ENCODE measurements around the gene WASHC4. TPM values are rescaled to one million over a fixed set of nuclear protein-coding genes. Genes with fewer than 3 reads are reported as not detected.
A peak's percentile ranks its signal among the peaks of the same experiment; 100 is the strongest.

The WASHC4 gene
- total RNA-seq, result 10 to 100 TPM; 37.1 to 59.0 (median 38.6) TPM

DNA sequence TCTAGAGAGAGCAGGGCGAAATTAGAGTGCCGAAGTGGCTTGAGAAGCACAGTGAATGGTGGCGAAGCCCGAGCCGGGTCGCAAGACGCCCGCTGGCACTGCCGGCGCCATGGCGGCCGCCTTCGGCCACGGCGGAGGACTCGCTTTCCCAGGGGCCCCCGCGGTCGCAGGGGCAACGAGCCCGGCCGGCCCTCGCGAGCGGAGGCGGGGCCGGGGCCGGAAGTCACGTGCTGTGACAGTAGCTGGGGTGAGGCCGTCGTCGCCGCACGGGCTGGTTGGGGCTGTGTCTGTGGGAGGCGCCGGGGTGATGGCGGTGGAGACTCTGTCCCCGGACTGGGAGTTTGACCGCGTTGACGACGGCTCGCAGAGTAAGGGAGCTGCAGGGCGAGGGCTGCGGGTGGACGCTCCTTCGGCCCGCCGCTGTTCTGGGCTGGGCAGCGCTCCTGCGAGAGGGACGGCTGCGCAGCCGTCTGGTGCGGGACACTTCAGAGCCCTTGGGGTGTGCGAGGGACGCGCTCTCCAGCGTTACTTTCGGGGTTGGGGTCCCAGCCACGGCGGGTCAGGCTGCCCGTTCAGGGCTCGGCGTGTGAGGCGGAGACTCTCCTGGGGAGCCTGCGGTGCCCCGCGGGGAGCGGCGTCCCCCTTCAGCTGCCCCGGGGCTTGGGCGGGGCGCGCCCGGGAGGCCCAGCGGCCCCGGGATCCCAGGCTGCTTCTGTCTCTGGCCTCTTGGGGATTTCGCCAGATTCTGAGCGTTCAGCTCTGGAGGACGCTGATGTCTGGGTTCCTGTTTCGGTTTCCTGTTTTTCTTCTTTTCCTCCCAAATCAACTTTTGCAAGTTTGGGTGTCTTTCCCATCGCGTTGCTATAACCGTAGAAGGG, at the start of gene WASHC4:
TSS of gene WASHC4 (plus strand) at position 238 of the 878 bp plus-strand sequence. CDS start at position 308, 70 bp downstream.
- intact Hi-C loops (cut with DNase I), result no loop called here
- H3K9me3 ChIP-seq, result no peaks in the 10 kb centered on the region
- H3K27ac ChIP-seq (replicated peaks in 1 of 4), result peak within 1 kb of the TSS; percentile 95 to 98 (median 96)
- no peaks in the 10 kb centered on the region for H3K27me3 ChIP-seq
- peaks cover 0 to 11% (median 5%) of the 10 kb centered on the region in 4 donors for H3K36me3 ChIP-seq
- peaks cover 17 to 44% (median 42%) of the 10 kb centered on the region in 4 donors for H3K4me1 ChIP-seq
- peak; percentile 97 for DNase-seq (ENCODE audit: extremely low spot score)
- WGBS, result 0% methylated on average over 38 of the region's 85 CpGs
- TF ChIP-seq POLR2A (IDR thresholded peaks at IDR 0.05; ENCODE audit: low read depth) (peak; percentile 85), EP300 (IDR thresholded peaks at IDR 0.05) (no peak), POLR2AphosphoS5 (IDR thresholded peaks at IDR 0.05) (peak; percentile 96 to 98)
- TF ChIP-seq, protein P1, sequence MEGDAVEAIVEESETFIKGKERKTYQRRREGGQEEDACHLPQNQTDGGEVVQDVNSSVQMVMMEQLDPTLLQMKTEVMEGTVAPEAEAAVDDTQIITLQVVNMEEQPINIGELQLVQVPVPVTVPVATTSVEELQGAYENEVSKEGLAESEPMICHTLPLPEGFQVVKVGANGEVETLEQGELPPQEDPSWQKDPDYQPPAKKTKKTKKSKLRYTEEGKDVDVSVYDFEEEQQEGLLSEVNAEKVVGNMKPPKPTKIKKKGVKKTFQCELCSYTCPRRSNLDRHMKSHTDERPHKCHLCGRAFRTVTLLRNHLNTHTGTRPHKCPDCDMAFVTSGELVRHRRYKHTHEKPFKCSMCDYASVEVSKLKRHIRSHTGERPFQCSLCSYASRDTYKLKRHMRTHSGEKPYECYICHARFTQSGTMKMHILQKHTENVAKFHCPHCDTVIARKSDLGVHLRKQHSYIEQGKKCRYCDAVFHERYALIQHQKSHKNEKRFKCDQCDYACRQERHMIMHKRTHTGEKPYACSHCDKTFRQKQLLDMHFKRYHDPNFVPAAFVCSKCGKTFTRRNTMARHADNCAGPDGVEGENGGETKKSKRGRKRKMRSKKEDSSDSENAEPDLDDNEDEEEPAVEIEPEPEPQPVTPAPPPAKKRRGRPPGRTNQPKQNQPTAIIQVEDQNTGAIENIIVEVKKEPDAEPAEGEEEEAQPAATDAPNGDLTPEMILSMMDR (IDR thresholded peaks at IDR 0.05), result peak in 2 of 3 experiments; percentile 4 to 11
- H3K4me3 ChIP-seq, result peak within 1 kb of the TSS; percentile 86 to 95 (median 88)

DNA sequence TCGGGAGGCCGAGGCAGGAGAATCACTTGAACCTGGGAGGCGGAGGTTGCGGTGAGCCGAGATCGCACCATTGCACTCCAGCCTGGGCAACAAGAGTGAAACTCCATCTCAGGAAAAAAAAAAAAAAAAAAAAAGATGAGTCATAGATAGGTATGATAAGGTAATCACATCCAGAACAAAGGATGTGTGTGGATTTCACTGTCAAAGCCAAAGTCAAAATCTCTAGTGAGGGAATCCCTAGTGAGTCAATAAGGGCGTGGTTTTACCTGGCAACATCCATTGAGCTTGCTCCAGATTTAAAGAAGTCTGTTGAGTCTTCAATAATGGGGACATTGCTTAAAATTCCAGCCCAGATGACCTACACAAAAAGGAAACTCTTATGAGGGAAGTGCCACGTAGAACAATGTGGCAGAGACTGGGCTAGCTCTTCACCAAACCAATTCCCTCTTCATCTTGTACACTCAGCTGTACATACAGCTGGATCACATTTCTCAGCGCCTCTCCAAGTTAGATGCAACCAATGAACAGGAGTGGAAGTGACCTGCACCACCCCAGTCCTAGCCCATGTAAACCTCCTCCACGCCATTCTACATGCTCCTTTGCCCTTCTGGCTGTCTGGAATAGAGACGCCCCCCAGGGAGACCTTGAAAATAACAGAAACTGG, 46.7 kb upstream of the WASHC4 start:
- H3K4me3 ChIP-seq, result no peak overlapping the region
- H3K36me3 ChIP-seq, result peaks cover 4 to 80% (median 19%) of the 10 kb centered on the region in 4 donors
- intact Hi-C loops (cut with DNase I), result no loop called here

GRCh38 chr12:105064564-105065178, 42.9 kb upstream of the WASHC4 start:
- no peak for DNase-seq (ENCODE audit: extremely low spot score)
- H3K36me3 ChIP-seq, result peaks cover 0 to 66% (median 20%) of the 10 kb centered on the region in 4 donors

More for the DNA sequence above, 46.7 kb upstream of the WASHC4 start:
- no peak for TF ChIP-seq EP300 (IDR thresholded peaks at IDR 0.05)
- TF ChIP-seq POLR2AphosphoS5 (IDR thresholded peaks at IDR 0.05), result no peak
- no peak for TF ChIP-seq POLR2A (IDR thresholded peaks at IDR 0.05; ENCODE audit: low read depth)
- TF ChIP-seq, protein P1 (IDR thresholded peaks at IDR 0.05), result no peak
- H3K27ac ChIP-seq (replicated peaks in 1 of 4), result no peak overlapping the region
- no peaks in the 10 kb centered on the region for H3K27me3 ChIP-seq
- no peak for DNase-seq (ENCODE audit: extremely low spot score)
- H3K9me3 ChIP-seq, result peaks cover 0 to 5% (median under 1%) of the 10 kb centered on the region in 4 donors
- no peaks in the 10 kb centered on the region for H3K4me1 ChIP-seq
- WGBS, result 93% methylated on average over 7 of the region's 11 CpGs

GRCh38 chr12:105067511-105068031, 40.0 kb upstream of the WASHC4 start:
- no peaks in the 10 kb centered on the region for H3K9me3 ChIP-seq
- no peak for TF ChIP-seq POLR2A (IDR thresholded peaks at IDR 0.05; ENCODE audit: low read depth)
- no peak overlapping the region for H3K4me3 ChIP-seq
- intact Hi-C loops (cut with DNase I), result no loop called here
- 32% methylated on average over 6 of the region's 6 CpGs for WGBS
- H3K4me1 ChIP-seq, result no peaks in the 10 kb centered on the region
- H3K27ac ChIP-seq (replicated peaks in 1 of 4), result no peak overlapping the region
- H3K27me3 ChIP-seq, result no peaks in the 10 kb centered on the region
- no peak for DNase-seq (ENCODE audit: extremely low spot score)
- peaks cover 0 to 48% (median 12%) of the 10 kb centered on the region in 4 donors for H3K36me3 ChIP-seq

More at GRCh38 chr12:105064564-105065178, 42.9 kb upstream of the WASHC4 start:
- Histone ChIP-seq H3K27ac (replicated peaks in 1 of 4) (no peak overlapping the region), H3K4me3 (no peak overlapping the region), H3K9me3 (no peaks in the 10 kb centered on the region), H3K4me1 (no peaks in the 10 kb centered on the region), H3K27me3 (no peaks in the 10 kb centered on the region)
- TF ChIP-seq POLR2AphosphoS5 (IDR thresholded peaks at IDR 0.05), result no peak
- no peak for TF ChIP-seq EP300 (IDR thresholded peaks at IDR 0.05)
- TF ChIP-seq POLR2A (IDR thresholded peaks at IDR 0.05; ENCODE audit: low read depth), result no peak
- TF ChIP-seq, protein P1 (IDR thresholded peaks at IDR 0.05), result no peak
- intact Hi-C loops (cut with DNase I), result no loop called here
- WGBS, result 87% methylated on average over 7 of the region's 7 CpGs

Measured in esophagus muscularis mucosa (tissue), 4 donors.